Measurements from ENCODE around the gene RAB20.

The RAB20 gene

GRCh38 chr13:110476220-110476617 is 85.3 kb downstream of the RAB20 start:
- TF ChIP-seq TEAD4 (IDR thresholded peaks at IDR 0.05) (no peak), EGR1 (IDR thresholded peaks at IDR 0.05) (no peak), REST (IDR thresholded peaks at IDR 0.05; ENCODE audit: low read depth) (no peak)

GRCh38 chr13:110475550-110476219 is 85.8 kb downstream of the RAB20 start:
- TF ChIP-seq USF1 (IDR thresholded peaks at IDR 0.05) (no peak), CREB1 (IDR thresholded peaks at IDR 0.05; ENCODE audit: low read depth) (no peak), REST (IDR thresholded peaks at IDR 0.05; ENCODE audit: low read depth) (no peak), TEAD4 (IDR thresholded peaks at IDR 0.05) (no peak), NFIC (IDR thresholded peaks at IDR 0.05) (no peak), EP300 (IDR thresholded peaks at IDR 0.05; ENCODE audit: borderline replicate concordance) (no peak), YY1 (IDR thresholded peaks at IDR 0.05; ENCODE audit: low read depth) (no peak), RAD21 (IDR thresholded peaks at IDR 0.05; ENCODE audit: low read depth) (no peak), ZBTB7A (IDR thresholded peaks at IDR 0.05; ENCODE audit: low read depth) (no peak), EGR1 (IDR thresholded peaks at IDR 0.05) (no peak), MAX (IDR thresholded peaks at IDR 0.05) (no peak), TAF1 (IDR thresholded peaks at IDR 0.05; ENCODE audit: low read depth) (no peak)

- TF ChIP-seq TAF1 (IDR thresholded peaks at IDR 0.05; ENCODE audit: low read depth) (no peak), TEAD4 (IDR thresholded peaks at IDR 0.05) (no peak), CEBPB (IDR thresholded peaks at IDR 0.05) (no peak), EGR1 (IDR thresholded peaks at IDR 0.05) (no peak), ZBTB7A (IDR thresholded peaks at IDR 0.05; ENCODE audit: low read depth) (no peak), EP300 (IDR thresholded peaks at IDR 0.05; ENCODE audit: borderline replicate concordance) (no peak), FOXM1 (IDR thresholded peaks at IDR 0.05; ENCODE audit: borderline replicate concordance, low read depth) (no peak), USF1 (IDR thresholded peaks at IDR 0.05) (no peak), YY1 (IDR thresholded peaks at IDR 0.05; ENCODE audit: low read depth) (no peak)
Observed at GRCh38 chr13:110475117-110475516, 86.4 kb downstream of the RAB20 start.

GRCh38 chr13:110474713-110475112 is 86.8 kb downstream of the RAB20 start:
- TF ChIP-seq ZBTB7A (IDR thresholded peaks at IDR 0.05; ENCODE audit: low read depth) = no peak
- no peak for TF ChIP-seq EGR1 (IDR thresholded peaks at IDR 0.05)
- TF ChIP-seq FOXM1 (IDR thresholded peaks at IDR 0.05; ENCODE audit: borderline replicate concordance, low read depth) = no peak
- no peak for TF ChIP-seq REST (IDR thresholded peaks at IDR 0.05; ENCODE audit: low read depth)
- TF ChIP-seq USF1 (IDR thresholded peaks at IDR 0.05) = no peak
- no peak for TF ChIP-seq TCF12 (IDR thresholded peaks at IDR 0.05; ENCODE audit: low read depth)
- TF ChIP-seq YY1 (IDR thresholded peaks at IDR 0.05; ENCODE audit: low read depth) = no peak
- TF ChIP-seq MAX (IDR thresholded peaks at IDR 0.05) = no peak
- no peak for TF ChIP-seq TEAD4 (IDR thresholded peaks at IDR 0.05)

Measured in Ishikawa (cell line).